ENCODE data around the gene RAP1A.

The RAP1A gene

DNA sequence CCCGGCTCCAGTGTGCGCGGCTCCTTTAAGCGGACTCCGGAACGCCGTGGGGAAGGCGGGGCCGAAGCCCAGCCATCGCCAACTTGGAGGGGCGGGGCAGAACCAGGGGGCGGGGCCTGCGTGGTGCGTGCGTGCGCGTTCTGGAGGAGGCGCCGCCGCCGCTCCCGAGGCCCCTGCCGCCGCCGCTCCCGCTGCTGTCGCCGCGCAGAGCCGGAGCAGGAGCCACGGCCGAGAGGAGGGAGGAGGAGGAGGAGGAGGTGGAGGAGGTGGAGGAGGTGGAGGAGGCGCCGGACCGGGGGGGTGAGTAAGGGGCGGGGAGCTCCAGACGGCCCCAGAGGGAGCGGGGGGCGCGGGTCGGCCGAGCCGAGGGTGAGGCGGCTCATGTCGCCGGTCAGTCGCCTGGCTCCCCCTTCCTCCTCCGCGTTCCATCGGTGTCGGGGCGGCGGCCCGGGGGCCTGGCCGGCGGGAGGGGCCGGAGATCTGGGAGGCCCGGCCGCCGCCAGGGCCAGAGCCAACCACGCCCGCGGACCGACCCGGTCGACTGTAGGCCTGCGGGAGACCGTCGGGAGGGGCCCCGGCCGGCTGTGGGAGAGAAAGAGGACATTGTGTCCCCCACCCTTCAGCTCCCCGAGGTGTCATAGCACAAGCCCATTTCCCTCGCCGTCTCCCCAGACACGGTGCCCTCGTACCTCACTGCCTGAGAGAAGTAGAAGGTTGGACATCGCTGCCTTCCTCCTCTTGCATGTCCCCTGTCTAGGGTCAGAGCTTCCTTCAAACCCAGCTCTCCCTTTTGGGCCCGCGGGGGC lies at the start of gene RAP1A:
TSS of gene RAP1A (plus strand) at position 155 of the 806 bp plus-strand sequence. CDS start 71,572 bp downstream, outside the sequence.
- peak; percentile 88 for DNase-seq

DNA sequence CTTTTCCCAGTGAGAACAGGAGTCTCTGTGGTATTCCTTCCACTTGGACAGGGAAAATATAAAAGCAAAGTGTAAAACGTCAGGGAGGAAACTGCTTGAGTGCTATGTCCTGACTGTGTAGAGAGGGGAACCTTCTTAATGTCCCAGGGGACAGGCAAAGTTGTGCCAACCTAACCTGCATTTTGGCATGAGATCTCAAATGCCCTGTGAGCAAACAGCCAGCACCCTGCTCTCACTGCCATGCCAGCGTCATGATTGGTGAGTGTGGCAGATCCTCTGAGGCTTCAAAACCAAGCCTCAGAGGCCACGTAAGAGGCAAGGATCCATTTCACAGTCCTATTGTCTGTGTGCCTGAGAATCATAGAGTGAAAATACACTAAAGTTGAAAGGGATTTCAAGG lies 49.7 kb upstream of the RAP1A start:
- no peak for DNase-seq

DNA sequence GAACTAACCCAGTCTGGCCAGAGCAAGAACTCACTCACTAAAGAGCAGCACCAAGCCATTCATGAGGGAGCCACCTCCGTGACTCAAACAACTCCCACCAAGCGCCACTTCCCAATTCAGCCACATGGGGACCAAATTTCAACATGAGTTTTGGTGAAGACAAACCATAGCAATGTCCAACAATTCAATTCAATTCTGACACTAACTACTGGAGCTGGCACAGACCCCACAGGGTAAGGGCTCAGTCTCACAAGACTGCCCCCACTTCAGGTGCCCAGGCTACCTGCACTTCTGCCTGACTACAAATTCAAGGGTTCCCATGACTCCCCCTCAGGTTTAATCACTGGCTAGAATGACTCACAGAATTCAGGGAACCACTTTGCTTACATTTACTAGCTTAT lies 48.8 kb upstream of the RAP1A start:
- no peak for DNase-seq

DNA sequence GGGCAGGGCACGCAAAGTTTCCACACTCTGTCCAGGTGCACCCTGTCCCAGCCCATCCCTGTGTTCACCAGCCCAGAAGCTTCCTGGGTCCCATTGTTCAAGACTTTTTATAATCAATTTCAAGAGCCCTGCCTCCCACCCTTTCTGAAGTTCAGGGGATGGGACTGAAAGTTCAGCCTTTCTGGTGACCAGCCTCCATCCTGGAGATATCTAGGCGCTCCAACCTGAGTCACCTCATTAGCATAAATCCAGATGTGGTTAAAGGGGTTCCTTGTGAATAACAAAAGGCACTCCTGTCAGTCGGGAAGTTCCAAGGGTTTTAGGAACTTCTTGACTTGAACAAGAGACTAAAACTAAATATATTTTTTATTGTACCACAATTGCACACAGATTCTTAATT lies 48.4 kb upstream of the RAP1A start:
- no peak for DNase-seq

DNA sequence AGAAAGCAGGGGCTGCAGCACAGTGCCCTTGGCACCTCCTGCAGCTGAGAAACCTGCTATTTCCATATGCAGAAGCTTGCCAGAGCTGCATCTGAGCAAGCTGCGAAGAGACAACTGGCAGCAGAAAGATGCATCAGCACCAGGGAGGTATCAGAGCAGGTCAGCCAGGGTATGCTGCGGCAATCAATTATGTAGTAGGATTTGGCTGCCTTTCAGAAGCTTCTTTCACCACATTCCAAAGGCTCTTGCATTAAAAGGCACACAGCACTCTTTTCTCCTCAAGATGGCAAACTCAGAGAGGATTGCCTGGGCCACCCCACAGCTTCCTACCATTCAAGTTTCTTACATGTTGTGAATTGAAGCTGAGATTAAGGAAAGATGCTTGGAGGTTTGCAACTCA lies 47.6 kb upstream of the RAP1A start:
- DNase-seq, result no peak

DNA sequence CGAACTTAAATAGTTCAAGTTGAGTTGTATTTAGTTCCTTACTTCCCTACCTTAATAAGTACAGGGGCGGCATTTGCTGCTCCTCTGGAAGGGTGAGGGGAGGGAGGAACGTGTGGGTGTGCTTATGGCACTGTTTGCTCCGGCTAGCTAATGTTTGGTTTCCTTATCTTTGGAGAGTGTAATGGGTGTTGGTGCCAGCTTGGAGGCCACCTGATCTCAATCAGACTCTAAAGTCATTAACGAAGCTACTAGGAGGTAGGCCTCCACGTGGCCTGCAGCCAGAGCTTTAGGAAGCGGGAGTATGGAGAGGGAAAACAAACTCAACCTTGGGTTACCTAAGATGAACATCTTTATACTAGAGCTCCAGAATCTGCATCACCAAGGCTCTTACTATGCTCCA lies 43.0 kb upstream of the RAP1A start:
- no peak for DNase-seq

DNA sequence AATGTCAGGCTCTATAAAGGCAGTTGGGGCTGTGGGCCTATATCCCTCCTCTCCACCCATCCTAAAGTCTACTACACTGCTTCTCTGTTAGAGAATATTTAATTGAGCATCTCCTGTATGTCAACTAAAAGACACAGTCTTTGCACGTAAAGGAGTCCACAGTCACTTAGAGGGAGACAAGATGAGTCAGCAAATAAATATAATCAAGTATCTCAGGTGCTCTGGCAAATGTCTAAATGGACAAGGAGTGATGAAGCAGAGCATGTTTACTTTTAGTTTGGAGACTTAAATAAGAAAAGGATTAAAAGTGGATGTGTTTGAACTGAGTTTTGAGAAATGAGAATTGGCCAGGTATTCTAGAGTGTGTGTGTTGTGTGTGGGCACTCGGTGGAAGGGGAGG lies 41.8 kb upstream of the RAP1A start:
- no peak for DNase-seq

DNA sequence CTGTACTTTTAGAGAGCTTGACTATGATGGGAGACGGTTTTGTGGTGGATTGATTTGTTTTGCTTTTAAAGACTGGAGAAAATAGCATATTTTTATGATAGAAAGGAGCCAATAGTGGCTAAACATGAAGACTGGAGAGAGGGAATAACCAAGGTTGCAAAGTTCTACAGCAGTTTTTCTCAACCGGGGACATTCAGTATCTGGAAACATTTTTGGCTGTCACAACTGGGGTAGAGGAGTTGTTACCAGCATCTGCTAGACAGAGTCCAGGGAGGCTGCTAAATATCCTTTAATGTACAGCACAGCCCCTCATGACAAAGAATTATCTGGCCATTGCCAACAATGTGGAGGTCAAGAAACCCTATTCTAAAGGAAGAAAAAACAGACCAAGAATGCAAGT lies 38.4 kb upstream of the RAP1A start:
- DNase-seq, result no peak

DNA sequence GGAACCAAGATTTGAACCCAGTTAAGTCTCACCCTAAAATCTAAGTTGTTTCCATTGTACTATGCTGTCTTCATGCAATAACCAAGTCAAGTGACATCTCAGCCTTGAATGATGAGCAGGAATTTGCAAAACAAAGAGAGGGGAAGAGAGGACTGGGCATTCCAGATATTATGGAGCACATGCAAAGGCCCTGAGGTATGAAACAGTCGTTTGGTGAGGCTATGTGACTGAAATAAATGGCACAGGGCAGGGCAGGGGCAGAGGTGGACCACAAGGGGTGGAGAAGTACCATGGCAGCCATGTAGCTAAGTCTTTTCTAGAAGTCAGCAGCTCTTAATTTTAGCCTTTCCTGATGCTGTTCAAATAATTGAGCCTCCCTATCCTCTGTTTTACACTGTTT lies 37.6 kb upstream of the RAP1A start:
- no peak for DNase-seq

DNA sequence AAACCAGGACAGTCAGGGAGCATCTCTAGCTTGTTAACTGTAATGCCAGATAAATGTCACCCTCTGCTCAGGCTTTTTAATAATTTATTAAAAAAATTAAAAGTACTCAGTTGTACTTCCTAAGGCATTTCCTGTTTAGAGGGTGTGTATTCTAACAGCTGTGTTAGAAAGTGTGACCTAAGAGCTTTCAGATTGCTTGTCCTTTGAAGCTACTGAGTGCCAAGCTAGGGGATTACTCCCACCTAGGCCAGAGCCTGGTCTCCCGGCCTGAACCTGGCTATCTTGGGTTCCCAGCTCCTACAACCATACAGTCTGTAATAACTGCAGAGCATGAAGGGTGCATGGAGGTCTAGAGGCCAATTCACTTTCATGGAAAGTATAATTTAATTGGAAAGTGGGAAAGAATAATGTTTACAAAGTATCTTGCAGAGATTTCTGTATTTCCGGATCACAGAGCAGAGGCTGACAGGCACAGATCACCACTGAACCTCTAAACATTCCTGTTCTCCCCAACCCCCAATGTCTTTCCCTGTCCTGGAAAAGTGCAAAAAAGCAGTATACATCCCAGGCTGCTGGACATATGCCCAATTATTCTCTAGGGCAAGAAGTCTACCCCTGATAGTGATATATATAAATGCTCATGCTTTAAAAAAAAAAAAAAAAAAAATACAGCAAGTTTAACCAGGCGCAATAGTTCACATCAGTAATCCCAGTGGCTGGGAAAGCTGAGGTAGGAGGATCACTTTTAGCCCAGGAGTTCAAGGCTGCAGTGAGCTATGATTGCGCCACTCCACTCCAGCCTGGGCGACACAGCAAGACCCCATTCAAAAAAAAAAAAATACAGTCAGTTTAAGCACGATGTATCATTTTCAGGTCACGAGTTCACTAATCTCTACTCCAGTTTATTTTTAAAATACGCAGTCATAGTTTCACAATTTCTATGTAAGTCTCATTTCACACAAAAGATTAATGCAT lies 36.7 kb upstream of the RAP1A start:
- DNase-seq, result no peak

DNA sequence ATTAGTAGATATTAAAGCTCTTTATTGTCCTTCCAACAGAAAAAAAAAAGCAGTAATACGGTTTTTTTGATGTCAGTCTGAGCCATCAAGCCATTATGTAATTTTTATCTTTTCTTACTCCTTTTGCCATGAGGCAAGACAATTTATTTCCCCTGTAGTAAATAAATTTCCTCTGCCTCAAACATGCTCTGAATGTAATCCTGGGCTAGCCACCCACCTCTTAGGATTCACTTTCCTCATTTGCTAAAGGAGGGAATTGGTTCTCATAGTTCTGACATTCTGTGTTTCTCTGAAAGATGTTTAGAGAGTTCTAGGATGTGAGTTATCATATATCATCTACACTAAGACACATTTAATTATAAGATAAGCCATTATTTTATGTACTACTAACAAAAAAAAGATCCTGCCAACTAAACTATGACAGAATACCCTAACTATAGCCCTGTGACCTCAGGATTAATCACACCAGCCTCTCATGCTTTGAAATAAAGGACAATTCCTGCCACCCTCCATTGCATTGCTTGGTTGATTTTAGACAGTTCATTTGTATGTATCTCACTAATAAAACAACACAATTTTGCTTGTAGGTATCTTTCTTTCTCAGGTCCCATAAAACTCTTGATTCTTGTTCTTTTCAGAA lies 34.0 kb upstream of the RAP1A start:
- no peak for DNase-seq

DNA sequence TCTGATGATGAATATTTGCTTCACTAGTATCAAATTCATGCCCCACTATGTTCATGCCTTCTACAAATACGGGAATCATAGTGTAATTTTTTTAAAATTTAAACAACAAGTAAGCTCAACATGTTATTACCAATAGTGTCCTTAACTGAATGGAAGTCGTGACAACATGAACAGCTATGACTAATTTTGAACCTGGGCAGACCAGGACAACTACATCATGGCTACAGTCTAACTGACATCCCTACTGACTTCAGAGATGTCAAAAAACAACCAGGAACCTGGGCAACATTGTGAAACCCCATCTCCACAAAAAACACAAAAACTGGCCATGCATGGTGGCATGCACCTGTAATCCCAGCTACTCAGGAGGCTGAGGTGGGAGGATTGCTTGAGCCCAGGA lies 33.5 kb upstream of the RAP1A start:
- DNase-seq, result no peak

DNA sequence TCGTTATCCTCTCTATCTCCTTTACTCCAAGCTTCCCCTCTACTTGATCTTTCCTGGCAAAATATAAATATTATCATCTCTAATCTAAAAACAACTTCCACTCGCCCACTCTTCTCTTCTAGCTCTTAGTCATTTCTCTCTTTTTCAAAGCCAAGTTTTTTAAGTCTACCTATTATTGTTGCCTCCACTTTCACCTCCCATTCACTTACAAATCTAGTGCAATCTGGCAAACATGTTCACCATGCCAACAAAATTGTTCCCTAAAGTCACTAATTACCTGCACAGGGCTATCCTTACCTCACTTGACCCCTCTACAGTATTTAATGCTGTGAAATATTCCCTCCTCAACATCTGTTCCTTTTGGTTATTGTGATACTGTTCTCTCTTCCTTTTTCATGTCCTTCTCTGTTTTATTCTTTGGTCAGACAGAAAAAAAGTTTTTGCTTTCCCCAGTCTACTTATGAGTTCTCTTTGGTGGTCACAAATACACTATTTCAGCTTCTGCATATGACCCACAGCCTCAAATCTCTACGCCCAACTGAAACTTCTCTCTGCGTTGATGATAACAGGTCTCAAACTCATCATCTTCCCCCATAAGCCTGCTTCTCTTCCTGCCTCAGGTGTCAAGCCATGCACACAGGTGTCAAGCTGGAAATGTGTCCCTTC lies 31.9 kb upstream of the RAP1A start:
- DNase-seq, result no peak

DNA sequence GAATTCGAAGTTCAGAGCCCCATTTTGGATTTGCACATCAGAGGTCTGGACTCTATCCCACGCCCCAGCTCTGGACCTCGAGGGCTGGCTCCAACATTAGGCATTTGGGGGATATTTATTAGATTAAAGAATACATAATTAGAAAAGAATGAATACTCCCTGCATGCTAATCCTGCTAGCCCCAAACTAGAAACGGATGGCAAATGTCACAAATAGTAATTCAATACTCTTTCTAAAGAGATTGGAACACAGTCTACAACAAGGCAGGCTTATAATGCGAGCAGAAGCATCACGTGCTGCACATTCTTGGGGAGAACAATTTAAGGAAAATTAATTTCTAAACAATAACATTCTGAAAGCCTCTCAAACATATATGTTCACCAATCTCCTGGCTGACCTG lies 27.7 kb upstream of the RAP1A start:
- DNase-seq, result no peak

DNA sequence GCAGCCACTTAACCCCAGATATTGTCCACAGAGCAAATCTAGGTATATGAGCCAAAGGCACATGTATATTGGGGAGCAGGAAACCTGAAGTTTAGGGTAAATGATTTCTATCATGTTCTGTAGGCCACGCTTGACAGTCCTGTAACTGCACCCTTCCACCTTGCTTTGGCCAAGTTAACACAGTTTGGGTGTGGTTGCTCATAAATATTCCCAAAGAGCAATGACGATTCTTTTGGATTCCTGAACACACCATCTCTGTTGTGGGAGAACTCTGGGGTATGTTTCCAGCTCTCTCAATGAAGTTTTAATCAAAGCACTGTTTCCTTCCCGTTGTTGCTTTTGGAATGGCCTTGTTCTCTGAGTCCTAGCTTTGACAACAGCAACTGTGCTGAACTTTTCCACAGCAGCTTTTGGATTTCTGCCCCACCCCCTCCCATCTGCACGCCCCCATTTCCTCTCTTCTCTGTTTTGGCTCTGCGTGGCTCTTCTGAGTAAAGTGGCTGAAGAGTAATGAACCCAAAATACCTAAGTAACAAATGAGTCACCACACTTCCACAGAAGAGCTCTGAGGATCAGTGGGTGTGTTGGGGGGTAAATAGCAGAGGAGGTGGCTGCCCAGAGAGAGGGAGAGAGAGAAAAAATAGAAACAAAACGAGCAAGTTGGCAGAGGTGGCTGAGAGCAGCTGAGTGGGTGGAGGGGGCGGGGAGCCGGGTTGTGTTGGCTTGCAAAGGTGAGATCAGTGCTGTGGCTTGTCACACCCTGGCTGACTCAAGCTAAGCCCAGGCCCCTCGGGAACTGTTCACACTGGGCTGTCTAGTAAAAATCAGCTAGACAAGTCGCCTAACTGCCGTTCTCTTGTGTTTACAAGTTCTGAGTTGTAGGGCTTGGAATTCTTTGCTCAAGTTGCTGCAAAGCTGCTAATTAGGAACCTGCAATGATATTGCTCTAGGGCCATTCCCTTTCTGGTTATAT lies 26.9 kb upstream of the RAP1A start:
- peak; percentile 1 for DNase-seq

DNA sequence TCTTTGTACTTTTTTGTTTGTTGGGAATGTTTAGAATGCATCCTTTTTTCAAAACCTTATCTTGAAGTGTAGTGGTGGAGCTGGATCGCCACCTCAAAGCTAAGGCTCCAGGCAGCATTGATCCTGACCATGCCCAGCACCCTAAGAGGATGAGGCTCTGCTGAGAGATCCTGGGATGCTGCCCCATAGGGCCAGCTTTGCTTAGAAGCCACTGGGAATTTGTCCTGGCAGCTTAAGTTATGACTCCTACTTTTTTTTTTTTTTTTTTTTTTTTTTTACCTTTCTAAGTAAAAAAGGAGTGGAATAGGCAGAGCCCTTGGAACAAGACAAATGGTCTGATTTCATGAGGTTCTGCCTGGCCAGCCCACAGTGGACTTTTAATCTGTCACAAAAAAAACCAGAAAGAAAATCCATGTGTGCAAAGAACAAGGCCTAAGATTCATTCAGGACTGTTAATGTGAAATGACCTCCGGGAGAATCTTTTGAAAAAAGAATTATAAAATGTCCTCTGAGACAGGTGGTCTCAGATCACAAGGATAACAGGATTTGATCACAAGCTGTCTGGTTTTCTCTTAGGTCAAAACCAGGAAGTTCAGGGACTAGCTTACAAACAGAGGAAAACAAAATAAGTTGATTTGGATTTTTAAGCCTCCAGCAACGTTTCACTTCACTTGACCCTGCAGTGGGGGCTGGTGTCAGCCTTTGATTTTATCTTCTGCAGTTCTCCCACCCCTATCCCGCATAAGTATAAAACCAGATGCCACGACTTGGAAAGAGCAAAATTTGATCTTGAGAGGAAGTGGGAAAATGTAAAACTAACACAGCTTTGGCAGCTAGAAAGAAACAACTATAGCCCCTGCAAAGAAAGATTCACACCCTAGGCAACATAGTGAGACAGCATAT lies 25.9 kb upstream of the RAP1A start:
- no peak for DNase-seq

DNA sequence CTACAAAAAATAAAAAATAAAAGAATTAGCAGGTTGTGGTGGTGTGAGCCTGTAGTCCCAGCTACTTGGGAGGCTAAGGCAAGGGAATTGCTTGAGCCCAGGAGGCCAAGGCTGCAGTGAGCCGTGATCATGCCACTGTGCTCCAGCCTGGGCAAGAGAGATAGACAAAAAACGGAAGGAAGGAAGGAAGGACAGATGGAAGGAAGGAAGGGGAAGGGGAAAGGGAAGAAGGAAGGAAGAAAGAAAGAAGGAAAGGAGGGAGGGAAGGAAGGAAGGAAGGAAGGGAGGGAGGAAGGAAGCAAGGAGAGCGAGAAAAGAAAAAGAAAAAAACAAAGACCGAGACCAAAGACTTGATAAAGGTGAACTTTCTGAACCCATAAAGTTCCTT lies 25.3 kb upstream of the RAP1A start:
- DNase-seq, result no peak

DNA sequence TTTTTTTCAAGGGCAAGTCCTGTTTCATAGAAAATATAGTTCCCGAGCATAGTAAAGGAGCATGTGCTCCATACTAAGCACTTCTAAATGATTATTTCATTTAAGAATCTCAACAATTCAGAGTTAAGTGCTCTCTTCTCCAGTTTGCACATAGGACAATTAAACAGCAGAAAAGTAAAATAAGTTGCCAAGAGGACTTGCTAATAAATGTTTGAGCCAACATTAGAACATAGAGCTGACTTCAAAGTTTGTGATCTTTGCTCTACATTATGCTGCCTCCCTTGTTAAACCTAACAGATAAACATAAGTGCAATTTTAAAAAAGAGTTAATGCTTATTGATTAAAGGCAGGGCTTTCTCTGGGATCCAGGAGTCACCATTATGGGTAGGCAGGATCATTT lies 23.8 kb upstream of the RAP1A start:
- no peak for DNase-seq

DNA sequence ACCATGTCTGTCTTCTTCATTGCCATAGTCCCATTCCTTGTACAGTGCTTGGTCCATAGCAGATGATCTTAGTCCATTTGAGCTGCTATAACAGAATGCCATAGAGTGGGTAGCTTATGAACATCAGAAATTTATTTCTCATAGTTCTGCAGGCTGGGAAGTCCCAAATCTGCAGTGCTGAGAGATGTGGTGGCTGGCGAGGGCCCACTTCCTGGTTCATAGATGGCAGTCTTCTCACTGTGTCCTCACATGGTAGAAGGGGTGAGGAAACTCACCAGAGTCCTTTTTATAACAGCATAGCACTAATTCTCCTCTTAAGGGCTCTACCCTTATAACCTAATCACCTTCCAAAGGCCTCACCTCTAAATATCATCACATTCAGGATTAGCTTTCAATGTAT lies 23.1 kb upstream of the RAP1A start:
- no peak for DNase-seq

DNA sequence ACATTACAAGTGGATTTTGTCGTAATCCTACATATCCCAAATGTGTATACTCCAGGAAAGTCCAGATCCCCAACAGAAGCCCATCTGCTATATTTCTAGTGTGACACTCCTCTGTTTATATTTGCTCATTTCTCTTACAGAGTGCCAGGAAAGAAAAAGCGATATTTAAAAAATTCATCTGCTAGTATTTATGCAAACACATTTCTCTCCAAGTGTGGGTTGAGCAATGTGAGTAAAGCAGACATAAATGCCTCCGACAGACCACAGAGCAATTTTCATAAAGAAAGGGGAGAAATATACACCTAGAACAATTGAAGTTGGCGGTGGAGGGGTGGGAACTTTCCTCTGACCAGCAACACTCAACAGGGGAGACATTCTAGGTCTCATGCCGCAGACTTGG lies 22.2 kb upstream of the RAP1A start:
- DNase-seq, result no peak

DNA sequence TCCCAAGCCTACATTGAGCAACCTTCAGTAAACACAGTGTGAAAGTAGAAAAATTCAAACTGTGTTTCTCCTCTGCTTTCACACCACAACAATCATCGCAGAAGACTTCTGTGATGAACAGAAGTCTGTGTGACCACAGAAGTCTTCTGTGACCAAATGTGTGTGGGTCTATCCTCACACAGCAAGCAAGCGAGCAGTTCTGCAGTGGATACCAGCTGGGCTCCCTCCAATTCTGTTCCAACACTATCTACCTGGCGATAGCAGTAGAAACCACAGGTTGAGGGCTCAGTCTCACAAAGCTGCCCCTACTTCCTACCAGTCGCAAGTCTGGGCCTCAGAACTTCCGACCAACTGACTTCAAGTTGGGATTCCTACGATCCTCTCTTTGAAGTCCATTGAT lies 21.0 kb upstream of the RAP1A start:
- no peak for DNase-seq

Measured in NCI-H1092 treated with DMSO at 0.1 percent for 48 hours (cell line).